Ascending aorta (tissue), 2 donors: ENCODE results near the gene SCGB1C2. TPM values are rescaled to one million over a fixed set of nuclear protein-coding genes. Genes with fewer than 3 reads are reported as not detected.

Source experiments
- DNase-seq, 2 donors: peaks; one replicate each; pipeline ENCODE4 v3.0.0-alpha.2; 2019; ENCODE audit warnings: low spot score in 2 of 2
- H3K27ac ChIP-seq, 2 donors: fragments of 200-600 bp; sonication (generic); one replicate each; pipeline ENCODE4 v1.5.1; 2016 to 2017; ENCODE audit warnings: mild to moderate bottlenecking in 1 of 2
- H3K27me3 ChIP-seq: fragments of 200-600 bp; sonication (generic); one replicate; pipeline ENCODE4 v1.5.1; 2017
- H3K36me3 ChIP-seq, 2 donors: fragments of 200-600 bp; sonication (generic); one replicate each; pipeline ENCODE4 v1.5.1; 2016
- H3K4me1 ChIP-seq, 2 donors: fragments of 200-600 bp; sonication (generic); one replicate each; pipeline ENCODE4 v1.5.1; 2016 to 2017; ENCODE audit warnings: mild to moderate bottlenecking in 1 of 2
- H3K4me3 ChIP-seq, 2 donors: fragments of 200-600 bp; sonication (generic); one replicate each; pipeline ENCODE4 v1.5.1; 2016 to 2017; ENCODE audit warnings: mild to moderate bottlenecking in 1 of 2
- H3K9me3 ChIP-seq, 2 donors: fragments of 200-600 bp; sonication (generic); one replicate each; pipeline ENCODE4 v1.5.1; 2016
- CTCF ChIP-seq, 3 experiments: fragments of 200-600 bp in 2 of 3; fragments of 450-650 bp in 1 of 3; sonication (generic) in 2 of 3; IDR thresholded peaks; one replicate each; pipeline ENCODE4 v1.5.1; 2016 to 2019; ENCODE audit warnings: antibody characterized with exemption in 3 of 3, mild to moderate bottlenecking in 1 of 3, moderate library complexity in 1 of 3
- intact Hi-C: fragments of 100-400 bp; cut with DNase I; formaldehyde crosslinking; loops from one replicate; pipeline ENCODE4 v1.15.1; 2023
- total RNA-seq: library from RNA; depleted of rRNA; stranded (reverse); fragments of >200 nt; gene quantifications from one replicate; pipeline ENCODE4 v1.1.0, GENCODE V29; 2016

SCGB1C2 gene
- total RNA-seq, 1 donor from 2014 or later: not detected

- H3K4me1 ChIP-seq: no peaks in the 10 kb centered on the region
- no peaks in the 10 kb centered on the region for H3K36me3 ChIP-seq
- no peaks in the 10 kb centered on the region for H3K9me3 ChIP-seq
- H3K27me3 ChIP-seq: no peaks in the 10 kb centered on the region
- no peak overlapping the region for H3K4me3 ChIP-seq
- DNase-seq: no peak
- no peak overlapping the region for H3K27ac ChIP-seq
- intact Hi-C loops: no loop called here
- TF ChIP-seq CTCF (IDR thresholded peaks at IDR 0.05): no peak
Observed at GRCh38 chr17:185445-186138, 48.2 kb downstream of the SCGB1C2 start.

- DNase-seq: no peak
- intact Hi-C loops: no loop called here
- no peaks in the 10 kb centered on the region for H3K36me3 ChIP-seq
- TF ChIP-seq CTCF (IDR thresholded peaks at IDR 0.05): no peak
- no peak overlapping the region for H3K27ac ChIP-seq
- H3K27me3 ChIP-seq: no peaks in the 10 kb centered on the region
- no peaks in the 10 kb centered on the region for H3K4me1 ChIP-seq
- no peaks in the 10 kb centered on the region for H3K9me3 ChIP-seq
- no peak overlapping the region for H3K4me3 ChIP-seq
Observed at GRCh38 chr17:187130-187529, 49.8 kb downstream of the SCGB1C2 start.

Other genes with a start within 250 kb of the SCGB1C2 start
- gene DOC2B, start 44.1 kb downstream of the SCGB1C2 start, total RNA-seq: 200 TPM
- gene RPH3AL, start 215.2 kb downstream of the SCGB1C2 start, total RNA-seq: 44.2 TPM